Glutamatergic neuron (in vitro differentiated cells): ENCODE results near the gene TEC. TPM values are rescaled to one million over a fixed set of nuclear protein-coding genes. Genes with fewer than 3 reads are reported as not detected.

Source experiments
- DNase-seq: peaks from one replicate; pipeline ENCODE4 v3.0.0; 2022
- H3K27ac Mint-ChIP-seq: one replicate; pipeline ENCODE4 v1.8.0; 2020; ENCODE audit warnings: mild to moderate bottlenecking, mixed read lengths, inconsistent platforms; ENCODE audit not compliant: unreplicated experiment
- H3K27me3 Mint-ChIP-seq: one replicate; pipeline ENCODE4 v1.8.0; 2020; ENCODE audit warnings: mild to moderate bottlenecking, moderate library complexity, mixed read lengths, inconsistent platforms; ENCODE audit not compliant: unreplicated experiment
- H3K36me3 Mint-ChIP-seq: one replicate; pipeline ENCODE4 v1.8.0; 2020; ENCODE audit warnings: mild to moderate bottlenecking, mixed read lengths, inconsistent platforms; ENCODE audit not compliant: unreplicated experiment
- H3K4me1 Mint-ChIP-seq: one replicate; pipeline ENCODE4 v1.8.0; 2020; ENCODE audit warnings: mild to moderate bottlenecking, low read depth, mixed read lengths, inconsistent platforms; ENCODE audit not compliant: unreplicated experiment
- H3K4me3 Mint-ChIP-seq: one replicate; pipeline ENCODE4 v1.8.0; 2020; ENCODE audit warnings: mild to moderate bottlenecking, mixed read lengths, inconsistent platforms; ENCODE audit not compliant: unreplicated experiment
- H3K9me3 Mint-ChIP-seq: one replicate; pipeline ENCODE4 v1.8.0; 2020; ENCODE audit warnings: mild to moderate bottlenecking, moderate library complexity, mixed read lengths, inconsistent platforms; ENCODE audit not compliant: unreplicated experiment
- CTCF ChIP-seq: fragments of 200-600 bp; sonication (generic); IDR thresholded peaks from one replicate; pipeline ENCODE4 v1.5.0; 2021; ENCODE audit not compliant: partially characterized antibody, unreplicated experiment
- total RNA-seq: library from RNA; stranded (reverse); fragmentation: NEBNext Ultra II Directional; extraction: Animal tissue kit (Norgen Biotek cat#: 25700); gene quantifications from one replicate; pipeline ENCODE4 v1.2.1, GENCODE V29; 2021; ENCODE audit not compliant: unreplicated experiment

Gene TEC
- total RNA-seq, 1 donor from 2014 or later: 0.37 TPM

GRCh38 chr4:48248559-48248953 is 21.1 kb downstream of the TEC start:
- H3K9me3 Mint-ChIP-seq: peaks cover 1% of the 10 kb centered on the region
- H3K4me1 Mint-ChIP-seq: no peaks in the 10 kb centered on the region
- no peak overlapping the region for H3K27ac Mint-ChIP-seq
- H3K27me3 Mint-ChIP-seq: peaks cover 1% of the 10 kb centered on the region
- DNase-seq: no peak
- no peaks in the 10 kb centered on the region for H3K36me3 Mint-ChIP-seq
- no peak overlapping the region for H3K4me3 Mint-ChIP-seq
- no peak for TF ChIP-seq CTCF

- Mint-ChIP-seq H3K27ac (no peak overlapping the region), H3K4me3 (no peak overlapping the region), H3K9me3 (no peaks in the 10 kb centered on the region), H3K36me3 (no peaks in the 10 kb centered on the region), H3K4me1 (no peaks in the 10 kb centered on the region), H3K27me3 (peaks cover 1% of the 10 kb centered on the region)
- TF ChIP-seq CTCF: no peak
- DNase-seq: no peak
Measured at GRCh38 chr4:48247878-48248558, 21.6 kb downstream of the TEC start.

GRCh38 chr4:48247142-48247877 is 22.3 kb downstream of the TEC start:
- H3K9me3 Mint-ChIP-seq: no peaks in the 10 kb centered on the region
- H3K27ac Mint-ChIP-seq: no peak overlapping the region
- no peaks in the 10 kb centered on the region for H3K36me3 Mint-ChIP-seq
- no peak overlapping the region for H3K4me3 Mint-ChIP-seq
- no peaks in the 10 kb centered on the region for H3K4me1 Mint-ChIP-seq
- H3K27me3 Mint-ChIP-seq: peaks cover 1% of the 10 kb centered on the region
- no peak for DNase-seq
- no peak for TF ChIP-seq CTCF

GRCh38 chr4:48244665-48245064 is 25.0 kb downstream of the TEC start:
- Mint-ChIP-seq H3K27me3 (peaks cover 1% of the 10 kb centered on the region), H3K27ac (no peak overlapping the region), H3K4me3 (no peak overlapping the region), H3K9me3 (no peaks in the 10 kb centered on the region), H3K4me1 (no peaks in the 10 kb centered on the region), H3K36me3 (no peaks in the 10 kb centered on the region)
- DNase-seq: no peak
- no peak for TF ChIP-seq CTCF

- no peaks in the 10 kb centered on the region for H3K36me3 Mint-ChIP-seq
- H3K9me3 Mint-ChIP-seq: no peaks in the 10 kb centered on the region
- no peak for TF ChIP-seq CTCF
- H3K4me3 Mint-ChIP-seq: no peak overlapping the region
- H3K27me3 Mint-ChIP-seq: peaks cover 1% of the 10 kb centered on the region
- H3K4me1 Mint-ChIP-seq: no peaks in the 10 kb centered on the region
- DNase-seq: no peak
- H3K27ac Mint-ChIP-seq: no peak overlapping the region
Measured at GRCh38 chr4:48243887-48244286, 25.8 kb downstream of the TEC start.
